Ovary (tissue), 3 donors: Measurements from ENCODE around the gene TSTD2.

Source experiments
- EP300 ChIP-seq: sonication (generic); formaldehyde crosslinking; IDR thresholded peaks from one replicate; pipeline ENCODE4 v1.6.1; 2017; ENCODE audit warnings: antibody characterized with exemption
- TF ChIP-seq, protein P1 (sequence below), 3 donors: fragments of 450-650 bp in 2 of 3; fragments of 200-600 bp in 1 of 3; IDR thresholded peaks; one replicate each; pipeline versions ENCODE4 v1.5.1 to v1.8.0; 2016 to 2022; ENCODE audit warnings: antibody characterized with exemption in 3 of 3, mild to moderate bottlenecking in 1 of 3
- donor health status: DM: no; HTN: no; CAD: no.

DNA sequence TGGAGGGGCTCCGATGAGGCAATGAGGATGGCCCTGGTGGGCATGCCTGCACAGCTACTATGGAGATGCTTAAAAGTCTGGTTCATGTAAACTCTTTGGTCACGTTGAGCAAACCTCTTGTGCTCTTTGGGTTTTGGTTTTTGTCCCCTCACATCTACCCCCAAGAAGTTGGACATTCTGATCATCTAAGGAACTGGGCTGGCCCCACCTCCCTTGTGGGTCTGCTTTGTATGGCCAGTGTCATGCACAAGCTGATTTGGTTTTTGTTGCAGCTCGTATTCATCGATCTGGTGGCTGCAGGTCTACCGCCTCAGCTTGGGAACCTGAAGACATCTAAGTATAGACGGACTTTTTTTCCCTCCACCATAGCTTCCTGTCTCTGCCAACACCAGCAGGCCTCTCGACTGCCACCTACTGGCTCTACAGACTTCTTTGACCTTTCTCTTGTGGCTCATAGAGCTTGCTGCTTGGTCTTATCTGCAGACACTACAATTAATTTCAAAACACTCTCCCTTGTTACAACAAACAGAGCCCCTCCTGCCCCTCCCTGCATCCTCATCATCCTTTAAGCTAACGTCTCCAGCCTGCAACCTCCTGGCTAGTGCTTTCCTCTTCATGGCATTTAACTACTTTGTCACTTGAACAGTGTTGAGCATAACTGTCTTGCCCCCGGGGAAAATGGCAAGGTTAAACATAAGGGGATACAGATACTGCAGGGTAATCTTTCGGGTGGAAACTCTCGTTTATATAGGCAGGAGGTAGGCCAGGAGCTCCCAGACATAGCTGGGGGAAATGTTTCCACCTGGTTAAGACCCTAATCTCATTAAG, 34.5 kb downstream of the TSTD2 start:
- TF ChIP-seq, protein P1, sequence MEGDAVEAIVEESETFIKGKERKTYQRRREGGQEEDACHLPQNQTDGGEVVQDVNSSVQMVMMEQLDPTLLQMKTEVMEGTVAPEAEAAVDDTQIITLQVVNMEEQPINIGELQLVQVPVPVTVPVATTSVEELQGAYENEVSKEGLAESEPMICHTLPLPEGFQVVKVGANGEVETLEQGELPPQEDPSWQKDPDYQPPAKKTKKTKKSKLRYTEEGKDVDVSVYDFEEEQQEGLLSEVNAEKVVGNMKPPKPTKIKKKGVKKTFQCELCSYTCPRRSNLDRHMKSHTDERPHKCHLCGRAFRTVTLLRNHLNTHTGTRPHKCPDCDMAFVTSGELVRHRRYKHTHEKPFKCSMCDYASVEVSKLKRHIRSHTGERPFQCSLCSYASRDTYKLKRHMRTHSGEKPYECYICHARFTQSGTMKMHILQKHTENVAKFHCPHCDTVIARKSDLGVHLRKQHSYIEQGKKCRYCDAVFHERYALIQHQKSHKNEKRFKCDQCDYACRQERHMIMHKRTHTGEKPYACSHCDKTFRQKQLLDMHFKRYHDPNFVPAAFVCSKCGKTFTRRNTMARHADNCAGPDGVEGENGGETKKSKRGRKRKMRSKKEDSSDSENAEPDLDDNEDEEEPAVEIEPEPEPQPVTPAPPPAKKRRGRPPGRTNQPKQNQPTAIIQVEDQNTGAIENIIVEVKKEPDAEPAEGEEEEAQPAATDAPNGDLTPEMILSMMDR (IDR thresholded peaks at IDR 0.05): peak; percentile 68 to 80 (median 76)
- TF ChIP-seq EP300: no peak
